ENCODE data around the gene CFDP1. TPM values are rescaled to one million over a fixed set of nuclear protein-coding genes. Genes with fewer than 3 reads are reported as not detected.

Gene CFDP1
- total and polyA plus RNA-seq, 2 of the 13 experiments (the other 11 are each of a cell fraction or from before 2014, with no cell fraction given), result 78.6 to 153 TPM

DNA sequence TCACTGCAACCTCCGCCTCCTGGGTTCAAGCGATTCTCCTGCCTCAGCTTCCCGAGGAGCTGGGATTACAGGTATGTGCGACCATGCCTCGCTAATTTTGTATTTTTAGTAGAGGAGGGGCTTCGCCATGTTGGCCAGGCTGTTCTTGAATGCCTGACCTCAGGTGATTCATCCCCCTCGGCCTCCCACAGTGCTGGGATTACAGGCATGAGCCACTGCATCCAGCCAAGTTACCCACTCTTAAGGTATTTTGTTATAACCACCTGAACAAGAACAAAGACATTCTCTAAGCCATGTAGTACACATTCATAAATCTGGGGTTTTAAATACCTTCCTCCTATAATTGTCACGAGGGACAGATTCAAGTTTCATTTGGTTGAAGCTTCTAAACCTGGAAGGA, 43.5 kb upstream of the CFDP1 start:
- Histone ChIP-seq H4K20me1 (ENCODE audit: insufficient read depth, low read length) (no peaks in the 10 kb centered on the region), H3K9me3 (ENCODE audit: low read length) (no peaks in the 10 kb centered on the region), H3K27me3 (ENCODE audit: control insufficient read depth in 1 of 2, insufficient read depth in 2 of 2, low read length in 2 of 2) (peaks cover 0 to 3% of the 10 kb centered on the region in 2 experiments; a peak in 2 of 5 replicates), H3K36me3 (replicated peaks in 1 of 2; ENCODE audit: control insufficient read depth in 1 of 2, insufficient read depth in 2 of 2, low read length in 2 of 2) (no peaks in the 10 kb centered on the region), H3K4me3 (replicated peaks in 1 of 3; ENCODE audit: insufficient read depth in 1 of 3, low read depth in 2 of 3, low read length in 3 of 3) (no peak overlapping the region), H3K9ac (ENCODE audit: insufficient read depth, low read depth, low read length) (no peak overlapping the region), H3K27ac (ENCODE audit: extremely low read length, insufficient read depth, low read length) (no peak overlapping the region), H3K4me2 (ENCODE audit: low read depth, low read length) (no peak overlapping the region), H3K4me1 (ENCODE audit: insufficient read depth, low read length) (no peaks in the 10 kb centered on the region), H3K79me2 (ENCODE audit: insufficient read depth, low read length) (no peaks in the 10 kb centered on the region), H2AFZ (ENCODE audit: low read length) (no peak overlapping the region)
- ChIA-PET POLR2A (no interaction called here), CTCF (ENCODE audit: low intra/inter-chr PET ratio, low total read pairs) (no interaction called here)
- BruUV-seq (replicated peaks), result no TSS peak
- in situ Hi-C loops (cut with HindIII; ENCODE audit: extremely low pct_ligation_motif_present, low pct_unique_long_range_greater_than_20kb), result no loop called here
- WGBS (ENCODE audit: low lambda C conversion rate), result 35% methylated on average over 8 of the region's 8 CpGs
- FAIRE-seq (no peak), ATAC-seq (no peak), DNase-seq (ENCODE audit: low spot score) (no peak)
- intact Hi-C loops (cut with micrococcal nuclease; ENCODE audit: unreplicated experiment), result no loop called here
- TF ChIP-seq SUZ12 (IDR thresholded peaks at IDR 0.05; ENCODE audit: low read depth, low read length) (no peak), ZSCAN12 (CRISPR knock-in tag; IDR thresholded peaks at IDR 0.05) (no peak), ZFP90 (CRISPR knock-in tag; IDR thresholded peaks at IDR 0.05; ENCODE audit: borderline replicate concordance) (no peak), ZNF441 (CRISPR knock-in tag; IDR thresholded peaks at IDR 0.05; ENCODE audit: borderline replicate concordance) (no peak), ZNF503 (CRISPR knock-in tag; IDR thresholded peaks at IDR 0.05) (no peak), NRL (CRISPR knock-in tag; IDR thresholded peaks at IDR 0.05; ENCODE audit: borderline replicate concordance) (no peak), TCF7L2 (IDR thresholded peaks at IDR 0.05; ENCODE audit: low read depth, low read length) (no peak), PLRG1 (conservative IDR thresholded peaks at IDR 0.05) (no peak), PTBP1 (IDR thresholded peaks at IDR 0.05; ENCODE audit: low read depth, low read length, poor library complexity, severe bottlenecking) (no peak), ZNF670 (CRISPR knock-in tag; IDR thresholded peaks at IDR 0.05; ENCODE audit: borderline replicate concordance) (no peak)

Measured in HepG2 (cell line).